Smooth muscle cell (in vitro differentiated cells): ENCODE data around the gene SLC25A40. TPM values are rescaled to one million over a fixed set of nuclear protein-coding genes. Genes with fewer than 3 reads are reported as not detected.
"Not testable (repeated sequence)": the region's sequence is repeated elsewhere in the genome, so short reads cannot be mapped to it uniquely, and the experiment has no call there.

Source experiments
- DNase-seq: peaks from one replicate; lab custom pipeline; 2025; ENCODE audit not compliant: unreplicated experiment; lab: John Stamatoyannopoulos, UW
- H2AFZ ChIP-seq: fragments of 200-600 bp; sonication (generic); 2 replicates; pipeline ENCODE4 v1.6.0; 2016; ENCODE audit warnings: antibody characterized with exemption, low read depth, mild to moderate bottlenecking
- H3F3A ChIP-seq: fragments of 200-600 bp; sonication (generic); 2 replicates; pipeline ENCODE4 v1.6.0; 2017; ENCODE audit warnings: antibody characterized with exemption, low read depth
- H3K27ac ChIP-seq: fragments of 200-600 bp; sonication (generic); 2 replicates; pipeline ENCODE4 v1.5.1; 2016; ENCODE audit warnings: low read depth, mild to moderate bottlenecking
- H3K27me3 ChIP-seq: fragments of 200-600 bp; sonication (generic); 2 replicates; pipeline ENCODE4 v1.6.1; 2016; ENCODE audit warnings: low read depth, mild to moderate bottlenecking
- H3K36me3 ChIP-seq: fragments of 200-600 bp; sonication (generic); 2 replicates; pipeline ENCODE4 v1.5.1; 2016; ENCODE audit warnings: low read depth
- H3K4me1 ChIP-seq: fragments of 200-600 bp; sonication (generic); 2 replicates; pipeline ENCODE4 v1.5.1; 2016; ENCODE audit warnings: low read depth
- H3K4me2 ChIP-seq: fragments of 200-600 bp; sonication (generic); 2 replicates; pipeline ENCODE4 v1.6.0; 2016; ENCODE audit warnings: mild to moderate bottlenecking
- H3K4me3 ChIP-seq: fragments of 200-600 bp; sonication (generic); 2 replicates; pipeline ENCODE4 v1.5.1; 2016; ENCODE audit warnings: mild to moderate bottlenecking
- H3K79me2 ChIP-seq: fragments of 200-600 bp; sonication (generic); 2 replicates; pipeline ENCODE4 v1.6.0; 2016; ENCODE audit warnings: low read depth, mild to moderate bottlenecking
- H3K9ac ChIP-seq: fragments of 200-600 bp; sonication (generic); 2 replicates; pipeline ENCODE4 v1.6.0; 2016; ENCODE audit warnings: low read depth
- H3K9me3 ChIP-seq: fragments of 200-600 bp; sonication (generic); replicated peaks from 2 replicates; pipeline ENCODE4 v1.5.1; 2016; ENCODE audit warnings: low read depth
- H4K20me1 ChIP-seq: fragments of 200-600 bp; sonication (generic); 2 replicates; pipeline ENCODE4 v1.6.0; 2016; ENCODE audit warnings: low read depth
- CTCF ChIP-seq: fragments of 200-600 bp; sonication (generic); IDR thresholded peaks from 2 replicates; pipeline ENCODE4 v1.5.1; 2017; ENCODE audit warnings: borderline replicate concordance, mild to moderate bottlenecking, antibody characterized with exemption; ENCODE audit not compliant: insufficient read depth, poor library complexity, severe bottlenecking
- WGBS: methylation state at CpG from one replicate; pipeline ENCODE4 v1.1.7; 2016; ENCODE audit warnings: low lambda C conversion rate; 5-methylcytosine and 5-hydroxymethylcytosine counted together
- polyA plus RNA-seq: library from polyadenylated mRNA; unstranded; fragments of >200 nt; fragmentation: Nextera tagmentation; extraction: Ambion mirVana; gene quantifications from 2 replicates; pipeline ENCODE4 v1.2.1, GENCODE V29; 2016
- total RNA-seq: library from RNA; depleted of rRNA; stranded (reverse); fragments of >200 nt; gene quantifications from 2 replicates; pipeline ENCODE4 v1.2.3, GENCODE V29; 2014

SLC25A40 gene
- total and polyA plus RNA-seq, 2 experiments from 2014 or later: 5.6 to 25.4 TPM

GRCh38 chr7:87872346-87872745 lies 3.8 kb downstream of the SLC25A40 start:
- no peak for TF ChIP-seq CTCF

GRCh38 chr7:87870471-87870870 lies 5.7 kb downstream of the SLC25A40 start:
- H3K9me3 ChIP-seq: peaks cover 11% of the 10 kb centered on the region
- no peak overlapping the region for H3K27ac ChIP-seq
- H3F3A ChIP-seq: no peaks in the 10 kb centered on the region
- no peaks in the 10 kb centered on the region for H3K27me3 ChIP-seq
- H2AFZ ChIP-seq: no peak overlapping the region
- H3K9ac ChIP-seq: no peak overlapping the region
- DNase-seq: no peak
- no peaks in the 10 kb centered on the region for H3K4me1 ChIP-seq
- no peaks in the 10 kb centered on the region for H4K20me1 ChIP-seq
- H3K36me3 ChIP-seq: peaks cover 6% of the 10 kb centered on the region
- no peak overlapping the region for H3K4me2 ChIP-seq
- no peak for TF ChIP-seq CTCF
- H3K4me3 ChIP-seq: no peak overlapping the region
- H3K79me2 ChIP-seq: peaks cover 10% of the 10 kb centered on the region
- 98% methylated on average over 4 of the region's 4 CpGs for WGBS

More at GRCh38 chr7:87872346-87872745, 3.8 kb downstream of the SLC25A40 start:
- no peak overlapping the region for H3K4me3 ChIP-seq
- peaks cover 10% of the 10 kb centered on the region for H3K79me2 ChIP-seq
- H3K36me3 ChIP-seq: no peaks in the 10 kb centered on the region
- H3K9ac ChIP-seq: no peak overlapping the region
- no peak for DNase-seq
- H3K4me1 ChIP-seq: peaks cover 1% of the 10 kb centered on the region
- no peak overlapping the region for H3K4me2 ChIP-seq
- no peaks in the 10 kb centered on the region for H3F3A ChIP-seq
- H3K27me3 ChIP-seq: no peaks in the 10 kb centered on the region
- WGBS: 91% methylated on average over 5 of the region's 5 CpGs
- H3K27ac ChIP-seq: no peak overlapping the region
- no peak overlapping the region for H2AFZ ChIP-seq
- H3K9me3 ChIP-seq: peaks cover 4% of the 10 kb centered on the region
- no peaks in the 10 kb centered on the region for H4K20me1 ChIP-seq

DNA sequence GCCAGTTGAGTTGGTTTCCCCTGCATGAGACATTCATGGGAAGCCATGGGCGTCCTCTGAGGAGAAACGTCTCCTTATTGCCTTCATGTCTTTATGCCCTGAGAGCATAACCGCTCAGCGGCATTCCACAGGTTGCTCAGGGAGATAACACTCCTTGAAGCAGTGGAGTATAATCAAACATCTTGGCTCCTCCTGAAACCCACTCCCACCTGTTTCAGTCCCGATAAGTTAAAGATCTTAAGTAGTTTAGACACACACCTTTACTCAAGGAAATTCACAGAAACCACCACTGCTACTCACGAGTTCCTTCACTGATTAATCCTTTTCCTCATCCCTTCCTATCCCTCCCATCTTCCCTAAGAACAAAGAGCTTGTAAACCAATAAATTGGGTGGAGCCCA lies 9.6 kb downstream of the SLC25A40 start:
- WGBS: 93% methylated on average over 6 of the region's 6 CpGs
- H3K79me2 ChIP-seq, H2AFZ ChIP-seq, DNase-seq, H3F3A ChIP-seq, H3K4me3 ChIP-seq, H3K27ac ChIP-seq, H3K27me3 ChIP-seq, H3K4me1 ChIP-seq, H4K20me1 ChIP-seq, H3K36me3 ChIP-seq, H3K9ac ChIP-seq, H3K4me2 ChIP-seq: not testable (repeated sequence)
- peaks cover 11% of the 10 kb centered on the region for H3K9me3 ChIP-seq

GRCh38 chr7:87866089-87866488 lies 10.1 kb downstream of the SLC25A40 start:
- H3K79me2 ChIP-seq: peaks cover 2% of the 10 kb centered on the region
- H3K27ac ChIP-seq: no peak overlapping the region
- no peak overlapping the region for H3K4me3 ChIP-seq
- 93% methylated on average over 2 of the region's 2 CpGs for WGBS
- H4K20me1 ChIP-seq: no peaks in the 10 kb centered on the region
- H3K36me3 ChIP-seq: peaks cover 6% of the 10 kb centered on the region
- no peak for DNase-seq
- H3K27me3 ChIP-seq: no peaks in the 10 kb centered on the region
- no peak overlapping the region for H3K4me2 ChIP-seq
- no peaks in the 10 kb centered on the region for H3F3A ChIP-seq
- no peak overlapping the region for H2AFZ ChIP-seq
- no peak for TF ChIP-seq CTCF
- peaks cover 11% of the 10 kb centered on the region for H3K9me3 ChIP-seq
- H3K4me1 ChIP-seq: no peaks in the 10 kb centered on the region
- no peak overlapping the region for H3K9ac ChIP-seq
